Fibroblast of skin of abdomen (primary cell): ENCODE measurements around the gene ARL6IP4.

Experiments used
- DNase-seq: peaks from one replicate; pipeline ENCODE4 v3.0.0-alpha.2; 2013

Gene ARL6IP4

DNA sequence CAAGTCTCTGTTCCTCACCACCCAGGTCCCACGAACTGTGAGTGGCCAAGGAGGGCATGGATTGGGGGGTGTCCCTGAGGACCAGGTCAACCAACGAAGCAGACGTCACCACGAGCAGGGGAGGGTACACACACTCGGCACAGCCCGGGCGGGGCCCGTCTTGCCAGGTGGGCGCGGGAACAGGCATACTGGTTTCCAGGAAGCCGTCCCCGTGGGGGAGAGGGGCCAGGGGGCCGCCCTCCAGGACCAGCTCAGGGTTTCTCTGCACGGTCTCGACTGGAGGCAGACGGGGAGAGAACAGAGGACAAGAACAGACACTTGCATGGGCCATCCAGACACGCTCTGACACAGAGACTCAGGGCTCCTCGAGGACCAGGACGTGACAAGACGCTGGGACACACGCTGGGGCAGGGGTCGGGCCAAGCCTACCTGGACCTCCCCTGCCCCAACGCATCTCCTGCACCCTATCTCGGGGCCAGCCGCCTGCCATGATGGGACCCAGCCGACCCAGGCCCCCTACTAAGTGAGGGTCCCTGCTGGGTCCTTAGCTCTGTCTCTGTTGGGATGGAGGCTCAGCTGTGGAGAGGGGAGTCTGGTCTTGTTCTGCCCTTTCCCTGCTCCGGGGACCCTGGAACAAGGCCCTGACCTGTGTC lies 11.3 kb downstream of the ARL6IP4 start:
- no peak for DNase-seq

GRCh38 chr12:122992386-122992785 lies 11.9 kb downstream of the ARL6IP4 start:
- DNase-seq: no peak

GRCh38 chr12:122994140-122994675 lies 13.7 kb downstream of the ARL6IP4 start:
- DNase-seq: no peak

GRCh38 chr12:122994781-122995502 lies 14.5 kb downstream of the ARL6IP4 start:
- no peak for DNase-seq

- DNase-seq: no peak
Measured at GRCh38 chr12:122995503-122996187, 15.2 kb downstream of the ARL6IP4 start.

DNA sequence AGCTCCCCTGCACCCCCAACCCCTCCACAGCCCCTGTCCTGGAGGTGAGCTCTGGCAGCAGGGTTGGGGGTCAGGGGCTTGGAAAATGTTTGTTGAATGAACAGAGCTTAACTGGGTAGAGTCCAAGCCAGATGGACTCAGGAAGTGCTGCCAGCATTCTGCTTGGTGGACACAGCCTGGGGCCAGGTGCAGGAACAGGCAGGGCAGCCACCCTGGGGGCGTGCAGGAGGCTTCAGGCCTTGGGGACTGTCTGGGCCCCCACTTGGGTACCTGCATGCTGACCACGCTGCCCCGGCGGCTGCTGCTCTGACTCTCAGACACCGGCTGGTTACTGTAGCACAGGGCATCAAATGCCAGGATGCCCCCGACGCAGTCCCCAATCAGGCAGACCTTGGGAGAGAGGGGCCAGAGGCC lies 15.7 kb downstream of the ARL6IP4 start:
- DNase-seq: no peak

GRCh38 chr12:122996621-122997342 lies 16.3 kb downstream of the ARL6IP4 start:
- no peak for DNase-seq

GRCh38 chr12:122997343-122998250 lies 17.1 kb downstream of the ARL6IP4 start:
- no peak for DNase-seq

GRCh38 chr12:122998316-122998715 lies 17.8 kb downstream of the ARL6IP4 start:
- no peak for DNase-seq

DNA sequence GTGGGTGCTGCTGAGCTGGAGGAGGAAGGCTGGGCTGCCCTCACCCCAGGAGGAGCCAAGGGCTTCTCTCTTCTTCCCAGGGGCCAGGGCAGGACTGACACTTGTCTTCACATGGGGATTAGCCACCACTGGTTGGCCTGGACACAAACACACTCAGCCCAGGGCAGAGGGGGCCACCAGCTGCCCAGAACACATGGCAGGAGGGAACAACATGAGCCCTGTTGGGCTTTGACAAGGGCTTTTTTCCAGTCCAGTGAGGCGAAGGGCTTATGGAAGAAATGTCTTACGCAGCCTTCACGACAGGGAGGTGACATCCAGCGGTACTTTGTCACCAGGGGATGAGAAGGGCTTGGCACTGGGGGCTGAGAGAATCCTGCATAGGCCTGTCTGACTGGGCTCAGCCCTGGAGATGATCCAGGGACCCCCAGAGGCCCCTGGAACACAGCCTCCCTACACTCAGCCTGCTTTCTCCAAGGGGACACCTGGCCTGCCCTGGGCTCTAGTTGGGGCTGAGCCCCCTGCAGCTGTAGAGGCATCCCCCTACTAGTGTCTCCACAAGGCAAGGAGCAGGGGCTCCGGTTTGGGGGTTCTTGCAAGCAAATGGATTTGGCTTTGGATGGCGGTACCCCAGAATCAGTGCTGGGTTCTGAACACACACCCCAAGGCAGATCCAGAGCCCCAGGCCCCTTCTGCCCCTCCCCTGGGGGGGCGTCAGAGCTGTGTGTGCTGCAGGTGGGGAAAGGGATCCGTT lies 18.9 kb downstream of the ARL6IP4 start:
- DNase-seq: no peak

- no peak for DNase-seq
Measured at GRCh38 chr12:122999986-123000420, 19.5 kb downstream of the ARL6IP4 start.

GRCh38 chr12:123000578-123000977 lies 20.1 kb downstream of the ARL6IP4 start:
- no peak for DNase-seq

GRCh38 chr12:123001464-123001863 lies 21.0 kb downstream of the ARL6IP4 start:
- no peak for DNase-seq

GRCh38 chr12:123003257-123003656 lies 22.8 kb downstream of the ARL6IP4 start:
- DNase-seq: no peak

DNA sequence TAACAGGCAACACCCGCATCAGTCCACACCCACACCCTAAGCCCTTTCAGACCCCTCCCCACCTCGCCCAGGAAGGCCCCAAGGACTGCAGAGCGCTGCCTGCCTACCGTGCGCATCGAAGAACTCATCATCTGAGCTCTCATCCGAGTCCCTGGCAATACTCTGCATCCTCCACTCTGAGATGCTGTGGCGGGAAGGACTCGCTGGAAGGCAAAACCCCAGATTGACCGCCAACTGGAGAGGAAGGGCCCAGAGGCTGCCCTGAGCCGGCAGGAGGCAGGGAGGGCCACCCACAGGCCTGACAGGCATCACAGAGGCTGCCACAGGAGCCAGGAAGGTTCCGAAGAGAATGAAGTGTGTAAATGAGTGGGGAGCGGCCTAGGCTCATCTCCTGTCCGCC lies 23.8 kb downstream of the ARL6IP4 start:
- no peak for DNase-seq

DNA sequence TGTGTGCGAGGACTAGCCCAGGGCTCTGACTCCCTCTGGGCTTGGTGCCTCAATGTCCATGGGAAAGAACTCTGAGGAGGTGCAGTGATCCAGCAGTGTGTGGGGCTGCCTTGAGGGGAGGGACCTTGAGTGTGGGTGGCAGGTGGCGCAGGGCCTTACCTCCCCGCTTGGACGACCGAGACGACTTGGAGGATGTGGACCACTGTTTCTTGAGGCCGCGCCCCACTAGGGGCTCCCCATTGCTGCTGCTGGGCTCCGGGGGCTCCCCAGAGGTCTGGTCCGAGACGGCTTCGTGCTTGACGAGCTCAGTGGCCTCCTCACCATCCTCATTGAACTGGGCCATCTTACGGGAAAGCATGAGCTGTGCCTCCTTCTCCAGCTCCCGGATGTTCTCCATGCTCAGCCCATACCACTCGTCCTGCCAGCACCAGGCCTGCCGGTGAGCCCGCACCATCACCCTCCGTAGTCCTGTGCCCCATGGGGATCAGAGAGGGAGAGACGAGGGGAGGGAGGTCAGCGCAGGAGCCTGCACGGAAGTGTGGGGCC lies 24.7 kb downstream of the ARL6IP4 start:
- no peak for DNase-seq

- peak; percentile 25 for DNase-seq
Measured at GRCh38 chr12:123006977-123007376, 26.5 kb downstream of the ARL6IP4 start.

DNA sequence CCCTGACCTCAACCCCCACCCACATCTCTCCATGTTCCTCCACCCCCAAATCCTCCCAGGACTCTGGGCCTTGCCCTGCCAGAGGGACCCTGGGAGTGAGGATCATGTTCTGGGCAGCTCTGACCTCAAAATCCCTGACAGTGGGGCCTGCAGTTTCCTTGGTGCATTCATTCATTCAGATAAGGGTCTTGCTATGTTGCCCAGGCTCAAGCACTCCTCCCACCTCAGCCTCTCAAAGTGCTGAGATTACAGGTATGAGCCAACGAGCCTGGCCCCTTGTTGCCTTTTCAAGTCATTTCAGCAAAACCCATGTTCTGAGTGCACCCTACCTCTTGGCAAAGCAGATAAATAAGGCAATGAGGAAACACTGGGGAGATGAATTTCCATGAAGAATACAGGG lies 29.6 kb downstream of the ARL6IP4 start:
- DNase-seq: no peak

- no peak for DNase-seq
Measured at GRCh38 chr12:123010681-123011080, 30.2 kb downstream of the ARL6IP4 start.

GRCh38 chr12:123011701-123012100 lies 31.2 kb downstream of the ARL6IP4 start:
- no peak for DNase-seq
